SK-N-SH (cell line): Measurements from ENCODE around the gene HHATL. TPM values are rescaled to one million over a fixed set of nuclear protein-coding genes. Genes with fewer than 3 reads are reported as not detected.

ENCODE experiments used
- CTCF ChIA-PET: fragments of 300-600, 350-600 bp; formaldehyde crosslinking; extraction: SDS; loops from one replicate; lab custom pipeline; 2021; lab: Yijun Ruan, JAX
- POLR2A ChIA-PET: fragments of 350-600 bp; sonication (Branson Sonifier 250); formaldehyde crosslinking; extraction: SDS; loops from one replicate; lab custom pipeline; 2020; ENCODE audit warnings: antibody characterized with exemption, inconsistent platforms; lab: Yijun Ruan, JAX
- DNase-seq: peaks from one replicate; pipeline ENCODE4 v3.0.0; 2012
- H2AFZ ChIP-seq: fragments of 200-600 bp; sonication (generic); 2 replicates; pipeline ENCODE4 v1.8.1; 2016; ENCODE audit warnings: antibody characterized with exemption, mild to moderate bottlenecking, low read depth
- H3F3A ChIP-seq: fragments of 200-600 bp; sonication (generic); replicated peaks from 2 replicates; pipeline ENCODE3; 2016; ENCODE audit warnings: antibody characterized with exemption, mild to moderate bottlenecking; ENCODE audit not compliant: insufficient read depth
- H3K27ac ChIP-seq, 2 experiments: fragments of 200-500 bp in 1 of 2; fragments of 200-600 bp in 1 of 2; sonication (Bioruptor generic) in 1 of 2; sonication (generic), shearing (Covaris generic) in 1 of 2; 2 replicates each; pipeline versions ENCODE4 v1.5.1 to v1.6.1; 2014 to 2016; ENCODE audit warnings: low read depth in 2 of 2, inconsistent platforms in 1 of 2, low read length in 1 of 2, mild to moderate bottlenecking in 1 of 2, mixed read lengths in 1 of 2
- H3K27me3 ChIP-seq: fragments of 200-600 bp; sonication (generic), shearing (Covaris generic); 2 replicates; pipeline ENCODE4 v1.6.1; 2016; ENCODE audit warnings: mixed run types; ENCODE audit not compliant: insufficient read depth
- H3K36me3 ChIP-seq, 2 experiments: fragments of 200-500 bp in 1 of 2; fragments of 200-600 bp in 1 of 2; sonication (Bioruptor generic) in 1 of 2; sonication (generic) in 1 of 2; replicated peaks in 1 of 2; 2 replicates each; pipeline versions ENCODE3 to v1.5.1; 2014 to 2016; ENCODE audit warnings: low read length in 1 of 2, mild to moderate bottlenecking in 1 of 2; ENCODE audit not compliant: insufficient read depth in 2 of 2, control insufficient read depth in 1 of 2
- H3K4me1 ChIP-seq, 2 experiments: fragments of 200-500 bp in 1 of 2; fragments of 200-600 bp in 1 of 2; sonication (Bioruptor generic) in 1 of 2; sonication (generic), shearing (Covaris generic) in 1 of 2; 2 replicates each; pipeline versions ENCODE4 v1.5.1 to v1.6.1; 2014 to 2016; ENCODE audit warnings: low read depth in 1 of 2, low read length in 1 of 2, mixed run types in 1 of 2; ENCODE audit not compliant: insufficient read depth in 2 of 2, control insufficient read depth in 1 of 2
- H3K4me2 ChIP-seq: fragments of 200-600 bp; sonication (generic), shearing (Covaris generic); 2 replicates; pipeline ENCODE4 v1.6.1; 2017; ENCODE audit warnings: mixed run types
- H3K4me3 ChIP-seq, 2 experiments: fragments of 200-500 bp in 1 of 2; fragments of 200-600 bp in 1 of 2; sonication (Bioruptor generic) in 1 of 2; sonication (generic), shearing (Covaris generic) in 1 of 2; 2 replicates each; pipeline versions ENCODE4 v1.5.1 to v1.8.1; 2014 to 2016; ENCODE audit warnings: low read depth in 2 of 2, inconsistent platforms in 1 of 2, low read length in 1 of 2, mild to moderate bottlenecking in 1 of 2, mixed read lengths in 1 of 2, moderate library complexity in 1 of 2
- H3K79me2 ChIP-seq: fragments of 200-600 bp; sonication (generic); 2 replicates; pipeline ENCODE4 v1.8.1; 2017; ENCODE audit warnings: mild to moderate bottlenecking; ENCODE audit not compliant: insufficient read depth
- H3K9ac ChIP-seq: fragments of 200-600 bp; sonication (generic); 2 replicates; pipeline ENCODE4 v1.6.1; 2017; ENCODE audit warnings: mixed run types
- H3K9me2 ChIP-seq: fragments of 200-600 bp; sonication (generic); 2 replicates; pipeline ENCODE4 v1.6.1; 2017; ENCODE audit warnings: mixed run types
- H3K9me3 ChIP-seq: fragments of 200-600 bp; sonication (generic); 2 replicates; pipeline ENCODE4 v1.6.1; 2017; ENCODE audit warnings: mixed run types, mild to moderate bottlenecking, moderate library complexity
- H4K20me1 ChIP-seq: fragments of 200-600 bp; sonication (generic); 2 replicates; pipeline ENCODE4 v1.6.1; 2017; ENCODE audit warnings: mild to moderate bottlenecking, mixed run types; ENCODE audit not compliant: insufficient read depth
- CHD2 ChIP-seq: fragments of 150-350 bp; IDR thresholded peaks from 2 replicates; pipeline ENCODE4 v1.6.1; 2018; ENCODE audit warnings: low read length; ENCODE audit not compliant: partially characterized antibody
- ELF1 ChIP-seq: IDR thresholded peaks from 2 replicates; pipeline ENCODE4 v1.4.0; 2012
- EP300 ChIP-seq, 2 experiments: IDR thresholded peaks; 2 replicates each; pipeline versions ENCODE4 v1.4.0 to v1.6.1; 2012; ENCODE audit warnings: borderline replicate concordance in 1 of 2, low read depth in 1 of 2, low read length in 1 of 2
- EZH2phosphoT487 ChIP-seq: fragments of 200-600 bp; sonication (generic); IDR thresholded peaks from 2 replicates; pipeline ENCODE4 v1.6.1; 2017; ENCODE audit warnings: low read depth, mixed run types, mild to moderate bottlenecking, antibody characterized with exemption, moderate library complexity, borderline replicate concordance
- FOXM1 ChIP-seq: IDR thresholded peaks from 2 replicates; pipeline ENCODE4 v1.4.0; 2012; ENCODE audit warnings: low read depth, mild to moderate bottlenecking
- GABPA ChIP-seq: IDR thresholded peaks from 2 replicates; pipeline ENCODE4 v1.4.0; 2012; ENCODE audit warnings: low read depth, mild to moderate bottlenecking
- MEF2A ChIP-seq: IDR thresholded peaks from 2 replicates; pipeline ENCODE4 v1.4.0; 2012; ENCODE audit warnings: low read depth, borderline replicate concordance
- NFIC ChIP-seq: IDR thresholded peaks from 2 replicates; pipeline ENCODE4 v1.4.0; 2012; ENCODE audit warnings: borderline replicate concordance
- NRF1 ChIP-seq: IDR thresholded peaks from 2 replicates; pipeline ENCODE4 v1.6.1; 2012; ENCODE audit warnings: low read depth, mild to moderate bottlenecking, low read length
- POLR2AphosphoS5 ChIP-seq: IDR thresholded peaks from 2 replicates; pipeline ENCODE4 v1.6.1; 2012; ENCODE audit warnings: low read depth, low read length
- RCOR1 ChIP-seq: fragments of 150-350 bp; IDR thresholded peaks from 2 replicates; pipeline ENCODE4 v1.6.1; 2017; ENCODE audit warnings: antibody characterized with exemption, low read length
- RFX5 ChIP-seq: IDR thresholded peaks from 2 replicates; pipeline ENCODE4 v1.6.1; 2012; ENCODE audit warnings: mild to moderate bottlenecking, improper control_type of control experiment, low read length
- RXRA ChIP-seq: IDR thresholded peaks from 2 replicates; pipeline ENCODE4 v1.4.0; 2012; ENCODE audit warnings: low read depth, mild to moderate bottlenecking, borderline replicate concordance
- SMC3 ChIP-seq: IDR thresholded peaks from 2 replicates; pipeline ENCODE4 v1.6.1; 2012; ENCODE audit warnings: low read depth, low read length, improper control_type of control experiment
- TEAD4 ChIP-seq: IDR thresholded peaks from 2 replicates; pipeline ENCODE4 v1.4.0; 2012; ENCODE audit warnings: mild to moderate bottlenecking, borderline replicate concordance; ENCODE audit not compliant: insufficient read depth
- YY1 ChIP-seq: IDR thresholded peaks from 2 replicates; pipeline ENCODE4 v1.4.0; 2012; ENCODE audit warnings: low read depth, mild to moderate bottlenecking
- WGBS: methylation state at CpG from one replicate; pipeline ENCODE4 v1.1.6; 2017; ENCODE audit warnings: low lambda C conversion rate; 5-methylcytosine and 5-hydroxymethylcytosine counted together
- polyA plus RNA-seq, 3 experiments: library from polyadenylated mRNA; depleted of rRNA; stranded (reverse); fragments of >200 nt; gene quantifications; 2 replicates each; pipeline ENCODE4 v1.2.3, GENCODE V29; 2012
- TF ChIP-seq, protein P1 (sequence below): IDR thresholded peaks from 2 replicates; pipeline ENCODE4 v1.4.0; 2012; ENCODE audit warnings: low read depth, borderline replicate concordance
- TF ChIP-seq, protein P2 (sequence below): IDR thresholded peaks from 2 replicates; pipeline ENCODE4 v1.4.0; 2012; ENCODE audit warnings: low read depth, borderline replicate concordance
- TF ChIP-seq, protein P3 (sequence below): IDR thresholded peaks from 2 replicates; pipeline ENCODE4; 2012
- TF ChIP-seq, protein P4 (sequence below): IDR thresholded peaks from 2 replicates; pipeline ENCODE4 v1.4.0; 2012; ENCODE audit warnings: low read depth

HHATL gene
- polyA plus RNA-seq, 1 of the 3 experiments (the other 2 are of a cell fraction) = not detected

DNA sequence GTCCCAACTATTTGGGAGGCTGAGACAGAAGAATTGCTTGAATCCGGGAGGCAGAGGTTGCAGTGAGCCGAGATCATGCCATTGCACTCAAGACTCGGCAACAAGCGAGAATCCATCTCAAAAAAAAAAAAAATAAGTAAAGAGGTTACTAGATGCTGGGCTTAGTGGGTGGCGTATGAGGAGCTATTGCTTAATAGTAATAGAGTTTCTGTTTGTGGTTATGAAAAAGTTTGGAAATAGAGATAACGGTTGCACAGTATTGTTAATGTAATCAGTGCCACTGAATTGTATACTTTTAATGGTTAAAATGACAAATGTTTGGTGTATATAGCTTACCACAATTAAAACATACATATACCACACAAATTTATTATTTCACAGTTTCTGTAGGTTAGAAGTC is 14.7 kb upstream of the HHATL start:
- CTCF ChIA-PET = no interaction called here

DNA sequence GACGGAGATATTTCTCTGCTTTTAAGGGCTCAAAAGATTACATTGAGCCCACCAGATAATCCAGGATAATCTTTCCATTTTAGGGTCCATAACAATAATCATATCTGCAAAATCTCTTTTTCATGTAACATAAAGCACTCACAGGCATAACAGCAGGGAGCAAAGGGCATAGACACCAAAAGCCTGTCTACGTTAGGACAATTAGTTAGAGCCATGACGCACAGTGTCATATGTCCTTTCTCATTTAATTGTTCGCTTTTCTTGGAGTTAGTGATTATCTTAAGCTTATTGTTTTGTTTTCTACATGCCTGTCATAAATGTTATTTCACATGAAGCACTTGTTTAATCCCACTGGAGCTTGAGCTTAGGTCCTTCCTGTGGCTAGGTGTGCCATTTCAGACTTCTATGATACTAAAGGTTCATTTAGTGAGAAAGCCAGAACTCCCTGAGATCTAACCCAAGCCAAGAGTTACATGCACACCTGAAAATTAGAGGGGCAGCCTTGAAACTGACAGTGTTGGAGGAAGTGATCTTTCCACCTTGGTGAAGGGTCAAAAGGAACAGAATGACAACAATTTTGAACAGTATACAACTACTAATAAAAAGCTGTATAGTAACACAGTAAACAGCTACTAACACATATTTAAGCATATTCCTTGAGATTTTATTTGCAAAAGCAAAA is 11.7 kb upstream of the HHATL start:
- WGBS = 47% methylated on average over 4 of the region's 4 CpGs
- H3K9me3 ChIP-seq = no peaks in the 10 kb centered on the region
- no peaks in the 10 kb centered on the region; a peak in 1 of 4 replicates for H3K4me1 ChIP-seq
- no peak overlapping the region for H3K4me2 ChIP-seq
- H3K9me2 ChIP-seq = no peaks in the 10 kb centered on the region
- H3F3A ChIP-seq = no peaks in the 10 kb centered on the region
- no peaks in the 10 kb centered on the region for H3K79me2 ChIP-seq
- H3K9ac ChIP-seq = no peak overlapping the region
- H4K20me1 ChIP-seq = no peaks in the 10 kb centered on the region
- H3K36me3 ChIP-seq = no peaks in the 10 kb centered on the region
- TF ChIP-seq CHD2 (no peak), SMC3 (no peak), FOXM1 (no peak), EP300 (IDR thresholded peaks at IDR 0.05; ENCODE audit: borderline replicate concordance in 1 of 2, low read depth in 1 of 2, low read length in 1 of 2) (no peak), NFIC (no peak), ELF1 (no peak), MEF2A (no peak), RXRA (no peak), POLR2AphosphoS5 (no peak), YY1 (no peak), NRF1 (no peak), TEAD4 (no peak), RCOR1 (no peak), EZH2phosphoT487 (no peak), RFX5 (no peak)
- TF ChIP-seq, protein P1, sequence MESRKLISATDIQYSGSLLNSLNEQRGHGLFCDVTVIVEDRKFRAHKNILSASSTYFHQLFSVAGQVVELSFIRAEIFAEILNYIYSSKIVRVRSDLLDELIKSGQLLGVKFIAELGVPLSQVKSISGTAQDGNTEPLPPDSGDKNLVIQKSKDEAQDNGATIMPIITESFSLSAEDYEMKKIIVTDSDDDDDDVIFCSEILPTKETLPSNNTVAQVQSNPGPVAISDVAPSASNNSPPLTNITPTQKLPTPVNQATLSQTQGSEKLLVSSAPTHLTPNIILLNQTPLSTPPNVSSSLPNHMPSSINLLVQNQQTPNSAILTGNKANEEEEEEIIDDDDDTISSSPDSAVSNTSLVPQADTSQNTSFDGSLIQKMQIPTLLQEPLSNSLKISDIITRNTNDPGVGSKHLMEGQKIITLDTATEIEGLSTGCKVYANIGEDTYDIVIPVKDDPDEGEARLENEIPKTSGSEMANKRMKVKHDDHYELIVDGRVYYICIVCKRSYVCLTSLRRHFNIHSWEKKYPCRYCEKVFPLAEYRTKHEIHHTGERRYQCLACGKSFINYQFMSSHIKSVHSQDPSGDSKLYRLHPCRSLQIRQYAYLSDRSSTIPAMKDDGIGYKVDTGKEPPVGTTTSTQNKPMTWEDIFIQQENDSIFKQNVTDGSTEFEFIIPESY = no peak
- TF ChIP-seq, protein P2, sequence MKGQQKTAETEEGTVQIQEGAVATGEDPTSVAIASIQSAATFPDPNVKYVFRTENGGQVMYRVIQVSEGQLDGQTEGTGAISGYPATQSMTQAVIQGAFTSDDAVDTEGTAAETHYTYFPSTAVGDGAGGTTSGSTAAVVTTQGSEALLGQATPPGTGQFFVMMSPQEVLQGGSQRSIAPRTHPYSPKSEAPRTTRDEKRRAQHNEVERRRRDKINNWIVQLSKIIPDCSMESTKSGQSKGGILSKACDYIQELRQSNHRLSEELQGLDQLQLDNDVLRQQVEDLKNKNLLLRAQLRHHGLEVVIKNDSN = no peak
- TF ChIP-seq, protein P3, sequence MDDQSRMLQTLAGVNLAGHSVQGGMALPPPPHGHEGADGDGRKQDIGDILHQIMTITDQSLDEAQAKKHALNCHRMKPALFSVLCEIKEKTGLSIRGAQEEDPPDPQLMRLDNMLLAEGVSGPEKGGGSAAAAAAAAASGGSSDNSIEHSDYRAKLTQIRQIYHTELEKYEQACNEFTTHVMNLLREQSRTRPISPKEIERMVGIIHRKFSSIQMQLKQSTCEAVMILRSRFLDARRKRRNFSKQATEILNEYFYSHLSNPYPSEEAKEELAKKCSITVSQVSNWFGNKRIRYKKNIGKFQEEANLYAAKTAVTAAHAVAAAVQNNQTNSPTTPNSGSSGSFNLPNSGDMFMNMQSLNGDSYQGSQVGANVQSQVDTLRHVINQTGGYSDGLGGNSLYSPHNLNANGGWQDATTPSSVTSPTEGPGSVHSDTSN = no peak
- TF ChIP-seq, all 33 proteins: peak for 0
- H2AFZ ChIP-seq = no peak overlapping the region
- ChIA-PET POLR2A (no interaction called here), CTCF (no interaction called here)
- no peak for DNase-seq
- no peak overlapping the region for H3K27ac ChIP-seq
- no peaks in the 10 kb centered on the region for H3K27me3 ChIP-seq
- H3K4me3 ChIP-seq = no peak overlapping the region

More for the DNA sequence above, 14.7 kb upstream of the HHATL start:
- Histone ChIP-seq H3K27ac (no peak overlapping the region), H3K4me3 (no peak overlapping the region), H2AFZ (no peak overlapping the region), H3K4me2 (no peak overlapping the region), H3K9ac (no peak overlapping the region), H3K27me3 (no peaks in the 10 kb centered on the region), H3K9me3 (no peaks in the 10 kb centered on the region), H3K9me2 (no peaks in the 10 kb centered on the region), H3K36me3 (no peaks in the 10 kb centered on the region), H4K20me1 (no peaks in the 10 kb centered on the region), H3K4me1 (no peaks in the 10 kb centered on the region; a peak in 1 of 4 replicates), H3K79me2 (no peaks in the 10 kb centered on the region), H3F3A (no peaks in the 10 kb centered on the region)
- DNase-seq = no peak
- 56% methylated on average over 6 of the region's 6 CpGs for WGBS
- POLR2A ChIA-PET = no interaction called here
- TF ChIP-seq ELF1 (no peak), SMC3 (no peak), GABPA (no peak), RFX5 (no peak), EP300 (IDR thresholded peaks at IDR 0.05; ENCODE audit: borderline replicate concordance in 1 of 2, low read depth in 1 of 2, low read length in 1 of 2) (no peak)
- TF ChIP-seq, protein P2 = no peak
- TF ChIP-seq, protein P4, sequence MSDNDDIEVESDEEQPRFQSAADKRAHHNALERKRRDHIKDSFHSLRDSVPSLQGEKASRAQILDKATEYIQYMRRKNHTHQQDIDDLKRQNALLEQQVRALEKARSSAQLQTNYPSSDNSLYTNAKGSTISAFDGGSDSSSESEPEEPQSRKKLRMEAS = no peak
